H9 (cell line): ENCODE data around the gene COA5. TPM values are rescaled to one million over a fixed set of nuclear protein-coding genes. Genes with fewer than 3 reads are reported as not detected.

Source experiments
- DNase-seq: peaks from one replicate; pipeline ENCODE4 v3.0.0-alpha.2; 2017
- H2AFZ ChIP-seq: one replicate; pipeline ENCODE4 v1.6.1; 2013; ENCODE audit warnings: mild to moderate bottlenecking, low read length, control low read depth, moderate library complexity
- H2AK5ac ChIP-seq: 2 replicates; pipeline ENCODE4 v1.6.1; 2013; ENCODE audit warnings: low read length, control low read depth, mixed read lengths; ENCODE audit not compliant: insufficient read length
- H2BK120ac ChIP-seq: one replicate; pipeline ENCODE4 v1.6.1; 2013; ENCODE audit warnings: low read depth, mild to moderate bottlenecking, low read length, control low read depth, inconsistent platforms; ENCODE audit not compliant: poor library complexity, severe bottlenecking
- H2BK12ac ChIP-seq: 2 replicates; pipeline ENCODE4 v1.6.1; 2013; ENCODE audit warnings: low read length, control low read depth, mixed read lengths, low read depth; ENCODE audit not compliant: insufficient read length
- H2BK15ac ChIP-seq: 2 replicates; pipeline ENCODE4 v1.6.1; 2013; ENCODE audit warnings: low read depth, low read length, control low read depth
- H2BK20ac ChIP-seq: one replicate; pipeline ENCODE4 v1.6.1; 2013; ENCODE audit warnings: low read depth, mild to moderate bottlenecking, low read length, control low read depth, inconsistent platforms; ENCODE audit not compliant: poor library complexity, severe bottlenecking
- H2BK5ac ChIP-seq: 2 replicates; pipeline ENCODE4 v1.6.1; 2013; ENCODE audit warnings: low read length, control low read depth, mixed read lengths; ENCODE audit not compliant: insufficient read length
- H3K14ac ChIP-seq: 2 replicates; pipeline ENCODE4 v1.6.1; 2013; ENCODE audit warnings: low read length, control low read depth; ENCODE audit not compliant: insufficient read depth
- H3K18ac ChIP-seq: 2 replicates; pipeline ENCODE4 v1.6.1; 2013; ENCODE audit warnings: low read depth, mild to moderate bottlenecking, mixed read lengths, low read length, control low read depth; ENCODE audit not compliant: insufficient read length
- H3K23ac ChIP-seq: 2 replicates; pipeline ENCODE4 v1.6.1; 2013; ENCODE audit warnings: low read length, control low read depth, mixed read lengths, low read depth; ENCODE audit not compliant: insufficient read length
- H3K23me2 ChIP-seq: 2 replicates; pipeline ENCODE4 v1.6.1; 2013; ENCODE audit warnings: low read depth, mild to moderate bottlenecking, mixed read lengths, low read length, control low read depth; ENCODE audit not compliant: insufficient read length, poor library complexity, severe bottlenecking
- H3K27ac ChIP-seq: 2 replicates; pipeline ENCODE4 v1.5.1; 2013; ENCODE audit warnings: low read length, control low read depth, mixed read lengths, low read depth; ENCODE audit not compliant: insufficient read length
- H3K27me3 ChIP-seq: 2 replicates; pipeline ENCODE4 v1.6.1; 2013; ENCODE audit warnings: low read length, control low read depth, inconsistent platforms; ENCODE audit not compliant: insufficient read depth
- H3K4ac ChIP-seq: 2 replicates; pipeline ENCODE4 v1.6.1; 2013; ENCODE audit warnings: low read depth, mild to moderate bottlenecking, control low read depth, inconsistent platforms, low read length, moderate library complexity
- H3K4me1 ChIP-seq: 2 replicates; pipeline ENCODE4 v1.6.1; 2013; ENCODE audit warnings: low read length, control low read depth, inconsistent platforms; ENCODE audit not compliant: insufficient read depth
- H3K4me2 ChIP-seq: 2 replicates; pipeline ENCODE4 v1.6.1; 2013; ENCODE audit warnings: low read length, control low read depth, mixed read lengths; ENCODE audit not compliant: insufficient read length, insufficient read depth
- H3K56ac ChIP-seq: 2 replicates; pipeline ENCODE4 v1.6.1; 2013; ENCODE audit warnings: low read depth, mild to moderate bottlenecking, mixed read lengths, low read length, control low read depth; ENCODE audit not compliant: insufficient read length
- H3K79me1 ChIP-seq: 2 replicates; pipeline ENCODE4 v1.6.1; 2013; ENCODE audit warnings: low read depth, mild to moderate bottlenecking, moderate library complexity, low read length, control low read depth, inconsistent platforms; ENCODE audit not compliant: insufficient read depth, poor library complexity, severe bottlenecking
- H3K79me2 ChIP-seq: 2 replicates; pipeline ENCODE4 v1.6.1; 2013; ENCODE audit warnings: low read length, control low read depth, inconsistent platforms; ENCODE audit not compliant: insufficient read depth
- H3K9ac ChIP-seq: 2 replicates; pipeline ENCODE4 v1.6.1; 2013; ENCODE audit warnings: low read length, control low read depth, mixed read lengths; ENCODE audit not compliant: insufficient read length; ENCODE audit errors: extremely low read depth
- H3K9me3 ChIP-seq: one replicate; pipeline ENCODE4 v1.6.1; 2013; ENCODE audit warnings: low read depth, low read length, inconsistent platforms; ENCODE audit not compliant: control insufficient read depth
- H3T11ph ChIP-seq: one replicate; pipeline ENCODE4 v1.6.1; 2013; ENCODE audit warnings: mild to moderate bottlenecking, low read length, control low read depth, inconsistent platforms
- H4K20me1 ChIP-seq: one replicate; pipeline ENCODE4 v1.6.1; 2013; ENCODE audit not compliant: control insufficient read depth, insufficient read length, insufficient read depth
- H4K5ac ChIP-seq: 2 replicates; pipeline ENCODE4 v1.6.1; 2013; ENCODE audit warnings: low read depth, mild to moderate bottlenecking, mixed read lengths, low read length, control low read depth; ENCODE audit not compliant: insufficient read length
- H4K8ac ChIP-seq: replicated peaks from 2 replicates; pipeline ENCODE4 v1.6.1; 2013; ENCODE audit warnings: low read length, control low read depth, mixed read lengths, low read depth; ENCODE audit not compliant: insufficient read length
- H4K91ac ChIP-seq: 2 replicates; pipeline ENCODE4 v1.6.1; 2013; ENCODE audit warnings: low read depth, mild to moderate bottlenecking, moderate library complexity, mixed read lengths, low read length, control low read depth; ENCODE audit not compliant: insufficient read length
- H3K27ac Mint-ChIP-seq, 3 experiments: 2 replicates in 2 of 3; 3 replicates in 1 of 3; pipeline ENCODE4 v1.8.0; 2020 to 2021; ENCODE audit warnings: mixed read lengths in 3 of 3, mild to moderate bottlenecking in 1 of 3, moderate library complexity in 1 of 3
- H3K27me3 Mint-ChIP-seq: 2 replicates; pipeline ENCODE4 v1.8.0; 2021; ENCODE audit warnings: low read depth, mild to moderate bottlenecking, moderate library complexity, mixed read lengths
- H3K36me3 Mint-ChIP-seq, 3 experiments: 2 replicates in 2 of 3; 3 replicates in 1 of 3; pipeline ENCODE4 v1.8.0; 2020 to 2021; ENCODE audit warnings: low read depth in 3 of 3, mixed read lengths in 3 of 3; ENCODE audit not compliant: insufficient read depth in 1 of 3
- H3K4me1 Mint-ChIP-seq, 2 experiments: 2 replicates each; pipeline ENCODE4 v1.8.0; 2020; ENCODE audit warnings: mixed read lengths in 2 of 2
- H3K4me3 Mint-ChIP-seq, 2 experiments: 2 replicates in 1 of 2; 3 replicates in 1 of 2; pipeline ENCODE4 v1.8.0; 2020 to 2021; ENCODE audit warnings: mild to moderate bottlenecking in 2 of 2, mixed read lengths in 2 of 2, moderate library complexity in 1 of 2
- H3K9me3 Mint-ChIP-seq, 2 experiments: 2 replicates in 1 of 2; 3 replicates in 1 of 2; pipeline ENCODE4 v1.8.0; 2020; ENCODE audit warnings: mild to moderate bottlenecking in 2 of 2, mixed read lengths in 2 of 2, moderate library complexity in 1 of 2
- WGBS: extraction: QIAGEN DNeasy Blood & Tissue Kit; methylation state at CpG from one replicate; pipeline ENCODE4 v1.1.7; 2013; ENCODE audit warnings: missing lambda C conversion rate, low lambda C conversion rate, mixed read lengths; ENCODE audit not compliant: insufficient read length; ENCODE audit errors: extremely low coverage; 5-methylcytosine and 5-hydroxymethylcytosine counted together
- total RNA-seq: library from RNA; stranded (reverse); gene quantifications from 2 replicates; pipeline ENCODE4 v1.2.1, GENCODE V29; 2021
- TF ChIP-seq, protein P1 (sequence below): fragments of 200-600 bp; sonication (generic); conservative IDR thresholded peaks from 3 replicates; pipeline ENCODE4 v1.8.0; 2021; ENCODE audit warnings: antibody characterized with exemption, mild to moderate bottlenecking

The COA5 gene
- total RNA-seq, 1 experiment from 2014 or later: 23.6 TPM

GRCh38 chr2:98550165-98550564 is 58.1 kb downstream of the COA5 start:
- TF ChIP-seq, protein P1, sequence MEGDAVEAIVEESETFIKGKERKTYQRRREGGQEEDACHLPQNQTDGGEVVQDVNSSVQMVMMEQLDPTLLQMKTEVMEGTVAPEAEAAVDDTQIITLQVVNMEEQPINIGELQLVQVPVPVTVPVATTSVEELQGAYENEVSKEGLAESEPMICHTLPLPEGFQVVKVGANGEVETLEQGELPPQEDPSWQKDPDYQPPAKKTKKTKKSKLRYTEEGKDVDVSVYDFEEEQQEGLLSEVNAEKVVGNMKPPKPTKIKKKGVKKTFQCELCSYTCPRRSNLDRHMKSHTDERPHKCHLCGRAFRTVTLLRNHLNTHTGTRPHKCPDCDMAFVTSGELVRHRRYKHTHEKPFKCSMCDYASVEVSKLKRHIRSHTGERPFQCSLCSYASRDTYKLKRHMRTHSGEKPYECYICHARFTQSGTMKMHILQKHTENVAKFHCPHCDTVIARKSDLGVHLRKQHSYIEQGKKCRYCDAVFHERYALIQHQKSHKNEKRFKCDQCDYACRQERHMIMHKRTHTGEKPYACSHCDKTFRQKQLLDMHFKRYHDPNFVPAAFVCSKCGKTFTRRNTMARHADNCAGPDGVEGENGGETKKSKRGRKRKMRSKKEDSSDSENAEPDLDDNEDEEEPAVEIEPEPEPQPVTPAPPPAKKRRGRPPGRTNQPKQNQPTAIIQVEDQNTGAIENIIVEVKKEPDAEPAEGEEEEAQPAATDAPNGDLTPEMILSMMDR: no peak
- Histone ChIP-seq H2AK5ac (no peak overlapping the region), H3K56ac (no peak overlapping the region), H2BK120ac (no peak overlapping the region), H3K14ac (no peak overlapping the region), H3K23ac (no peak overlapping the region), H3K23me2 (no peaks in the 10 kb centered on the region), H3K4me1 (no peaks in the 10 kb centered on the region), H3K4ac (no peak overlapping the region), H3K79me1 (no peaks in the 10 kb centered on the region), H3T11ph (no peak overlapping the region), H3K4me2 (no peak overlapping the region), H3K18ac (no peak overlapping the region), H3K27me3 (no peaks in the 10 kb centered on the region), H3K9me3 (no peaks in the 10 kb centered on the region), H4K91ac (no peak overlapping the region), H4K20me1 (no peaks in the 10 kb centered on the region), H3K79me2 (no peaks in the 10 kb centered on the region), H2AFZ (no peak overlapping the region), H4K8ac (no peak overlapping the region), H3K9ac (no peak overlapping the region), H2BK20ac (no peak overlapping the region), H4K5ac (no peak overlapping the region), H2BK15ac (no peak overlapping the region), H2BK5ac (no peak overlapping the region), H2BK12ac (no peak overlapping the region), H3K27ac (no peak overlapping the region)
- Mint-ChIP-seq H3K4me3 (no peak overlapping the region), H3K27ac (no peak overlapping the region; a peak in 1 of 7 replicates), H3K9me3 (no peaks in the 10 kb centered on the region), H3K4me1 (no peaks in the 10 kb centered on the region), H3K27me3 (no peaks in the 10 kb centered on the region), H3K36me3 (peaks cover 24 to 80% (median 56%) of the 10 kb centered on the region in 3 experiments)
- no CpG with 5 or more reads among the region's 4 CpGs for WGBS
- DNase-seq: no peak

Other genes with a start within 250 kb of the COA5 start
- gene INPP4A, start 163.7 kb downstream of the COA5 start, total RNA-seq: 55.2 and 55.3 TPM in 2 replicates
- 35.4 and 35.6 TPM in 2 replicates for gene UNC50, start 77 bp upstream of the COA5 start, total RNA-seq
- 3.3 and 3.5 TPM in 2 replicates for gene MGAT4A, start 122.6 kb upstream of the COA5 start, total RNA-seq